MCF 10A (cell line): Measurements from ENCODE around the gene GPR27. TPM values are rescaled to one million over a fixed set of nuclear protein-coding genes. Genes with fewer than 3 reads are reported as not detected.

ENCODE experiments used
- BruUV-seq: library from RNA; stranded (reverse); fragments of 400-500 nt; replicated peaks from 2 replicates; lab custom pipeline; 2021; lab: Mats Ljungman, UMichigan
- CTCF ChIA-PET: fragments of 300-600 bp; sonication (Branson Sonifier 250); formaldehyde crosslinking; extraction: SDS; loops from one replicate; lab custom pipeline; 2021; ENCODE audit warnings: antibody characterized with exemption, inconsistent platforms; lab: Yijun Ruan, JAX
- POLR2A ChIA-PET: fragments of 300-600, 350-650 bp; sonication (Branson Sonifier 250); formaldehyde crosslinking; extraction: SDS; loops from one replicate; lab custom pipeline; 2020; ENCODE audit warnings: antibody characterized with exemption, inconsistent platforms; lab: Yijun Ruan, JAX
- DNase-seq: peaks from one replicate; pipeline ENCODE4 v3.0.0-alpha.2; 2018; ENCODE audit not compliant: unreplicated experiment
- H3K27ac Mint-ChIP-seq: one replicate; pipeline ENCODE4 v1.8.0; 2022; ENCODE audit warnings: mild to moderate bottlenecking, low read depth, mixed read lengths; ENCODE audit not compliant: unreplicated experiment
- H3K27me3 Mint-ChIP-seq: one replicate; pipeline ENCODE4 v1.8.0; 2022; ENCODE audit warnings: mixed read lengths; ENCODE audit not compliant: insufficient read depth, unreplicated experiment
- H3K36me3 Mint-ChIP-seq: one replicate; pipeline ENCODE4 v1.8.0; 2022; ENCODE audit warnings: mild to moderate bottlenecking, moderate library complexity, mixed read lengths; ENCODE audit not compliant: insufficient read depth, unreplicated experiment
- H3K4me1 Mint-ChIP-seq: one replicate; pipeline ENCODE4 v1.8.0; 2022; ENCODE audit warnings: mixed read lengths; ENCODE audit not compliant: insufficient read depth, unreplicated experiment
- H3K4me3 Mint-ChIP-seq: one replicate; pipeline ENCODE4 v1.8.0; 2022; ENCODE audit warnings: mild to moderate bottlenecking, moderate library complexity, mixed read lengths; ENCODE audit not compliant: unreplicated experiment
- H3K9me3 Mint-ChIP-seq: one replicate; pipeline ENCODE4 v1.8.0; 2022; ENCODE audit warnings: mixed read lengths; ENCODE audit not compliant: unreplicated experiment
- intact Hi-C: fragments of 100-400 bp; cut with micrococcal nuclease; formaldehyde crosslinking; loops from 2 replicates; pipeline ENCODE4 v1.14.1; 2022
- total RNA-seq: library from RNA; stranded (reverse); gene quantifications from 2 replicates; pipeline ENCODE4 v1.2.3, GENCODE V29; 2022
- TF ChIP-seq, protein P1 (sequence below): fragments of 200-600 bp; IDR thresholded peaks from one replicate; pipeline ENCODE4 v1.8.0; 2022; ENCODE audit warnings: antibody characterized with exemption, mild to moderate bottlenecking; ENCODE audit not compliant: unreplicated experiment

GPR27 gene
- total RNA-seq, 1 experiment from 2014 or later = 4.4 TPM

DNA sequence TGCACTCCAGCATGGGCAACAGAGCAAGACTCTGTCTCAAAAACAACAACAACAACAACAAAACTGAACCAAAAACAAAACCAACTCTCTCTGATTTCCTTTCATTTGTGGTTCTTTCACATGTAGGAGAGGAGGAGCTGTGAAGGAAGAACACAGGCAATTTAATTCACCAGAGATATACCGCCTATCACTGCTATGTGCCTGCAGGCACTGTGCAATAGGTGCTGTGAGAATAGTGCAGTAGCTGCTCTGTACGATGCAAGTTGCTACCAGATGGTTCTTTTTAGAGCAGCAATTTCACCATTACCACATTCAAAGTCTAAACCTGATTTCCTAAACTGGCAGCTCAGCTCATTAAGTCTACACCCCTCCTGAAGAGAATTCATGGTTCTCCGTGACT lies 42.6 kb downstream of the GPR27 start:
- no peak overlapping the region for H3K4me3 Mint-ChIP-seq
- no peaks in the 10 kb centered on the region for H3K36me3 Mint-ChIP-seq
- no TSS peak for BruUV-seq
- POLR2A ChIA-PET = interaction anchor here (0.8 kb wide), 1 partner anchor 19 kb away, joined by 3 read pairs; no protein-coding TSS in a partner anchor
- intact Hi-C loops = no loop called here
- H3K9me3 Mint-ChIP-seq = no peaks in the 10 kb centered on the region
- no peak for DNase-seq
- H3K27ac Mint-ChIP-seq = no peak overlapping the region
- no peaks in the 10 kb centered on the region for H3K4me1 Mint-ChIP-seq
- CTCF ChIA-PET = no interaction called here
- H3K27me3 Mint-ChIP-seq = peaks cover 63% of the 10 kb centered on the region
- TF ChIP-seq, protein P1, sequence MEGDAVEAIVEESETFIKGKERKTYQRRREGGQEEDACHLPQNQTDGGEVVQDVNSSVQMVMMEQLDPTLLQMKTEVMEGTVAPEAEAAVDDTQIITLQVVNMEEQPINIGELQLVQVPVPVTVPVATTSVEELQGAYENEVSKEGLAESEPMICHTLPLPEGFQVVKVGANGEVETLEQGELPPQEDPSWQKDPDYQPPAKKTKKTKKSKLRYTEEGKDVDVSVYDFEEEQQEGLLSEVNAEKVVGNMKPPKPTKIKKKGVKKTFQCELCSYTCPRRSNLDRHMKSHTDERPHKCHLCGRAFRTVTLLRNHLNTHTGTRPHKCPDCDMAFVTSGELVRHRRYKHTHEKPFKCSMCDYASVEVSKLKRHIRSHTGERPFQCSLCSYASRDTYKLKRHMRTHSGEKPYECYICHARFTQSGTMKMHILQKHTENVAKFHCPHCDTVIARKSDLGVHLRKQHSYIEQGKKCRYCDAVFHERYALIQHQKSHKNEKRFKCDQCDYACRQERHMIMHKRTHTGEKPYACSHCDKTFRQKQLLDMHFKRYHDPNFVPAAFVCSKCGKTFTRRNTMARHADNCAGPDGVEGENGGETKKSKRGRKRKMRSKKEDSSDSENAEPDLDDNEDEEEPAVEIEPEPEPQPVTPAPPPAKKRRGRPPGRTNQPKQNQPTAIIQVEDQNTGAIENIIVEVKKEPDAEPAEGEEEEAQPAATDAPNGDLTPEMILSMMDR = no peak

DNA sequence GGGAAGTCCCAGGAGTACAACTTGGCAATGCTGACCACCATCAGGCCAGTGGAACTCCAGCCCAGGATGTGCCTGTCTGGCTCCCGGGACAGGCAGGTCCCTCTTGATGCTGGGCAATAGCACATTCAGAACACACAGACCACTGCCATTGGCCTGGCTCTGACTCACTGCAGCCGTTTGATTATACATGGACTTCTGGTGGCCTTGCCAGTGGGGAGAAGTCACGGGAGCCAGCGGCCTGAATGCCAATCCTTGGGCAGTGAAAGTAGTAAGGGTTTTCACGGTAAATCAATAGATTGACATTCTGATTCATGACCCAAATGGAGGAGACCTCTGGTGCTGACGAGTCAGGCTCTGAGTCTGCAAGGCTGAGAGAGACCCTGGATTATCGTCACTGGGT lies 43.8 kb downstream of the GPR27 start:
- no peak overlapping the region for H3K27ac Mint-ChIP-seq
- TF ChIP-seq, protein P1 = no peak
- POLR2A ChIA-PET = no interaction called here

DNA sequence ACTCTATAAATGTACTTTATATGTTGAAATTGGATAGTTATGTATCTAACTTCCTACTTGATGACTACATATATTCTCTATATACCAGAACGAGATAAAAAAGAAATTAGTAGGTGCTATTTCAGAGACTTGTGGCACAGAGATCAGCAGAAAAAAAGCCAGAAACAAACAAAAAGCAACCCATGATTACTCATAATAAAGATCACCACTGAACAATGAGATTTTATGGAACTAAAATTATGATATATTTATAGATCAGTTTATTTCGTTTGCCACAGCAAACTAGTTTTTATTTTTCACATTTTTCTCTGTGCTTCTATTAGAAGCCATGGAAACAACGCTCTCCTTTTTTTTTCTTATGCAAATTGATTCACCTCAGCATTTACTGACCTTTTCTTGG lies 46.4 kb downstream of the GPR27 start:
- Mint-ChIP-seq H3K27me3 (peaks cover 69% of the 10 kb centered on the region), H3K9me3 (no peaks in the 10 kb centered on the region), H3K27ac (no peak overlapping the region), H3K4me3 (no peak overlapping the region), H3K36me3 (no peaks in the 10 kb centered on the region), H3K4me1 (no peaks in the 10 kb centered on the region)
- intact Hi-C loops = no loop called here
- ChIA-PET CTCF (no interaction called here), POLR2A (no interaction called here)
- TF ChIP-seq, protein P1 = no peak
- BruUV-seq = no TSS peak
- DNase-seq = no peak

More for the DNA sequence above, 43.8 kb downstream of the GPR27 start:
- no peak for DNase-seq
- no TSS peak for BruUV-seq
- Mint-ChIP-seq H3K36me3 (no peaks in the 10 kb centered on the region), H3K4me3 (no peak overlapping the region), H3K9me3 (no peaks in the 10 kb centered on the region), H3K4me1 (no peaks in the 10 kb centered on the region), H3K27me3 (peaks cover 75% of the 10 kb centered on the region)
- CTCF ChIA-PET = interaction anchor here (0.6 kb wide), 1 partner anchor 701 kb away, joined by 3 read pairs; no protein-coding TSS in a partner anchor
- intact Hi-C loops = no loop called here

DNA sequence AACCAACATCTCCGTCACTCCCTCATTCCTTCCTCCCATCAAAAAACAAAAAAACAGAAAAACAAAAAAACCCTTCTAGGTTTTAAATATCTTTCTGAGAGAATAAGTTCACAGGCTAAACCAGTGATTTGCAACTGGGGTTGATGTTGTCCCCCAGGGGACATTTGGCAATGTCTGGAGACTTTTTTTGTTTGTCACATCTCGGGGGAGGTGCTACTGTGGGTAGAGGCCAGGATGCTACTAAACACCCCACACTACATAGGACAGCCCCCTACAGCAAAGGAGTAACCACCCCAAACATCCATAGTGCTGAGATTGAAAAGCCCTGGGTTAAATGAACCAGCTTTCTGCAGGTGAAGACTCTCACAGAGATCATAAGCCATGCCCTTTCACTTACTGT lies 48.3 kb downstream of the GPR27 start:
- BruUV-seq = no TSS peak
- TF ChIP-seq, protein P1 = no peak
- H3K27ac Mint-ChIP-seq = no peak overlapping the region
- H3K9me3 Mint-ChIP-seq = no peaks in the 10 kb centered on the region
- H3K27me3 Mint-ChIP-seq = peaks cover 56% of the 10 kb centered on the region
- H3K4me1 Mint-ChIP-seq = no peaks in the 10 kb centered on the region
- intact Hi-C loops = no loop called here
- no peaks in the 10 kb centered on the region for H3K36me3 Mint-ChIP-seq
- ChIA-PET CTCF (interaction anchor here (0.7 to 1.1 kb wide), 3 partner anchors 12 to 1378 kb away, joined by 3 to 4 read pairs (median 3); no protein-coding TSS in a partner anchor), POLR2A (no interaction called here)
- no peak overlapping the region for H3K4me3 Mint-ChIP-seq
- no peak for DNase-seq
